Activated T-helper 17 cell treated with anti-CD3 and anti-CD28 coated beads, Interleukin-2, amount 50 U/mL, for 72 hours (primary cell): Measurements from ENCODE around the gene MPZL2. TPM values are rescaled to one million over a fixed set of nuclear protein-coding genes. Genes with fewer than 3 reads are reported as not detected.

Experiments used
- ATAC-seq: fragments of 150-1000 bp; cut with Tn5 transposase; replicated peaks from 2 replicates; pipeline ENCODE4 v1.10.0; 2021; ENCODE audit warnings: mild to moderate bottlenecking, moderate library complexity
- H3K27ac Mint-ChIP-seq: one replicate; pipeline ENCODE4 v1.8.0; 2022; ENCODE audit warnings: mixed read lengths
- H3K27me3 Mint-ChIP-seq: one replicate; pipeline ENCODE4 v1.8.0; 2022; ENCODE audit warnings: mixed read lengths
- H3K36me3 Mint-ChIP-seq: one replicate; pipeline ENCODE4 v1.8.0; 2022; ENCODE audit warnings: low read depth, mild to moderate bottlenecking, mixed read lengths
- H3K4me1 Mint-ChIP-seq: one replicate; pipeline ENCODE4 v1.8.0; 2022; ENCODE audit warnings: mixed read lengths
- H3K4me3 Mint-ChIP-seq: one replicate; pipeline ENCODE4 v1.8.0; 2022; ENCODE audit warnings: mild to moderate bottlenecking, mixed read lengths
- H3K9me3 Mint-ChIP-seq: one replicate; pipeline ENCODE4 v1.8.0; 2022; ENCODE audit warnings: mixed read lengths
- total RNA-seq, 2 donors: library from RNA; stranded (reverse); gene quantifications; one replicate each; pipeline ENCODE4 v1.2.3, GENCODE V29; 2022

The MPZL2 gene
- total RNA-seq, 2 donors from 2014 or later, result 2.8 to 21.7 TPM

DNA sequence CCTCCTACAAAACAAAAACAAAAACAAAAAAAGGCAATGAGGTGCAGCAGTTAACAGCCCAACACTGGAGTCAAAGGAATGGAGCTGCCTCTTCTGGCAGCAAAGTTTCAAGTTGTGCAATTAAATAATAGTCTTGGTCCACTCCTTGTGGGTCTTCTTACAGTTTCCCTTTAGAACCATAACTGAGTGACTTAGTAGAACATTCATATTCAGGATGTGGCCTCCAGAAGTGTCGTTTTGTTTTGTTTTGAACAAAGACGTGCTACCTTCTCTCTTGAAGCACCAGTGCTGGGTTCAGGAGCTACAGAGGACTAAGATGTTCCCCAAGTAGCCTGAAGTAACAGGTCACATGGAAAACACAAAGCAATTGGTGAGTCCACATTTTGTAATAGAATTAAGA lies 37.3 kb downstream of the MPZL2 start:
- H3K4me1 Mint-ChIP-seq, result peaks cover 43% of the 10 kb centered on the region
- no peak overlapping the region for H3K27ac Mint-ChIP-seq
- no peaks in the 10 kb centered on the region for H3K9me3 Mint-ChIP-seq
- H3K36me3 Mint-ChIP-seq, result no peaks in the 10 kb centered on the region
- peak; percentile 9 for ATAC-seq
- no peak overlapping the region for H3K4me3 Mint-ChIP-seq
- H3K27me3 Mint-ChIP-seq, result no peaks in the 10 kb centered on the region

GRCh38 chr11:118226296-118226695 lies 37.8 kb downstream of the MPZL2 start:
- Mint-ChIP-seq H3K27ac (no peak overlapping the region), H3K27me3 (no peaks in the 10 kb centered on the region)

DNA sequence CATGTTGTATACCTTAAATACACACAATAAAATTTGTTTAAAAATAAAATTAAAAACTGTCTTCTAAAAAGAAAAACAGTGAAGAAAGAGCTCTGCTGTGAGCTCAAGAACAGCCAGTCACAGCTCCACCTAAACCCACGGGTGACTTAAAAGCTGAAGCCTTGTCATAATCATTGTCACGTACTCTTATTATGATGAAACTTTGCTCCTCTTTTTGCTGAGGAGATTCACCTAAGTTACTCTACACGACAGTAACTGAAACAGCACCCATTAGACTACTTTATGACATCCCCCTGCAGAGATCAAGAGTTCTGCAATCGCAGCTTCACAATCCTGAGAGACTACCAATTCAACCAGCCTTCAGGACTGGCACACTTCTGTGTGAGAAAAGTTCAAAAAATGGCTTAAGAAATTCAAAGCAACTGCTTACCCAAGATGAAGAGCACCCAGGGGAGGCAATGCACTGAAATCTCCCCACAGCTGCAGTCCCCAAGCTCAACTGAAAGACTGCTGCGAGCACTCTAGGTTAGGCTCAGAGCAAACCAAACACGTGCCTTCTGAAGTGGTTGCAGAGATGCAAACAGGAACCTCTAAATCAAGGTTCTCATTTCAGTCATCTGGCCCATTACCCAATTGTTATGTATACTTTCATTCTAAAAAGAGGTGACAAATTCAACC lies 39.4 kb downstream of the MPZL2 start, which contains the start of gene JAML:
Gene JAML, minus strand, starts transcription at position 501 of the 678 bp plus-strand sequence. CDS start 10,145 bp downstream, outside the sequence.
- Mint-ChIP-seq H3K4me3 (no peak within 1 kb of the TSS), H3K27ac (no peak within 1 kb of the TSS), H3K36me3 (no peaks in the 10 kb centered on the region), H3K4me1 (peaks cover 48% of the 10 kb centered on the region), H3K9me3 (no peaks in the 10 kb centered on the region), H3K27me3 (no peaks in the 10 kb centered on the region)
- ATAC-seq, result peak; percentile 70

More at GRCh38 chr11:118226296-118226695, 37.8 kb downstream of the MPZL2 start:
- ATAC-seq, result no peak
- H3K4me3 Mint-ChIP-seq, result no peak overlapping the region
- no peaks in the 10 kb centered on the region for H3K9me3 Mint-ChIP-seq
- H3K4me1 Mint-ChIP-seq, result peaks cover 43% of the 10 kb centered on the region
- no peaks in the 10 kb centered on the region for H3K36me3 Mint-ChIP-seq

DNA sequence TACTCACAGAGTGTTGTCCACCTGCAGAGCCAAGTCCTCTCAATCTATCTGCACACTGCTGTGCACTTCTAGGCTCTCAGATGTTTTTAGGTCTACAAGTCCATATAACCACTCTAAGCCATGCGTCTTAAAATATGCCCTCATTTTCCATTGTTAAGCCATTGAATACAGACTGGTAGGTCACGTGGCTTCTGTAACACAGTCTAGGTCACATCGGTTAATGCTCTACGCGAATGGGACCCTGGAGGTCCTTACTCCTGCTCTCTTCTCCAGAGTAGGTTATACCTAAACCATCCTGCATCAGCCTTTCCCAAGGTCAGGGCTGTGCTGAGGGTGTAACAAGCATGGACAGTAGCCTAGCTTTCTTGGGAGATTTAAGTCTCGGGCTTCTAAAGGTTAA lies 40.1 kb downstream of the MPZL2 start:
- H3K9me3 Mint-ChIP-seq, result no peaks in the 10 kb centered on the region
- H3K27ac Mint-ChIP-seq, result no peak overlapping the region
- peak; percentile 32 for ATAC-seq
- no peaks in the 10 kb centered on the region for H3K36me3 Mint-ChIP-seq
- peaks cover 50% of the 10 kb centered on the region for H3K4me1 Mint-ChIP-seq
- H3K27me3 Mint-ChIP-seq, result no peaks in the 10 kb centered on the region
- no peak overlapping the region for H3K4me3 Mint-ChIP-seq

GRCh38 chr11:118223570-118223969 lies 40.5 kb downstream of the MPZL2 start:
- Mint-ChIP-seq H3K27ac (no peak overlapping the region), H3K36me3 (no peaks in the 10 kb centered on the region), H3K9me3 (no peaks in the 10 kb centered on the region), H3K4me3 (no peak overlapping the region), H3K27me3 (no peaks in the 10 kb centered on the region), H3K4me1 (peaks cover 53% of the 10 kb centered on the region)
- peak; percentile 15 for ATAC-seq

DNA sequence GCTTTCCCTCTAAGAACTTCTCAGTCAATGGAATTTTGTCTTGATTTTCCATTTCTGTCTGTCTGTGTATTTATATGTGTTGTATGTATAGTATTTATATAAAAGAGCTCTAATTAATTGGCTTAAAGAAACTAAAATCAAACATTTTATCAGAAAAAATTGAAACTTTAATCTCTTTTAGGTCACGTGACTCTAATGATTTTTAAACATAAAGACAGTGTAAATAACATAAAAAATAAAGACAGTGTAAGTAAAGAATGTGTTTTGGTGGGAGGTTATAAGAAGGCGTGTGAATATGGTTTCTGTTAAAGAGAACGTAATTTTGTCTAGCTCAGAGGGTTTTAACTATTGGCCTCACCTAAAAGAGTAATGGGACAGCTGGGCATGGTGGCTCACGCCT lies 41.7 kb downstream of the MPZL2 start:
- ATAC-seq, result no peak
- H3K27ac Mint-ChIP-seq, result no peak overlapping the region
- no peaks in the 10 kb centered on the region for H3K9me3 Mint-ChIP-seq
- no peak overlapping the region for H3K4me3 Mint-ChIP-seq
- H3K27me3 Mint-ChIP-seq, result no peaks in the 10 kb centered on the region
- peaks cover 50% of the 10 kb centered on the region for H3K4me1 Mint-ChIP-seq
- H3K36me3 Mint-ChIP-seq, result no peaks in the 10 kb centered on the region

GRCh38 chr11:118221419-118221818 lies 42.7 kb downstream of the MPZL2 start:
- Mint-ChIP-seq H3K4me1 (peaks cover 40% of the 10 kb centered on the region), H3K9me3 (no peaks in the 10 kb centered on the region), H3K4me3 (no peak overlapping the region), H3K27me3 (no peaks in the 10 kb centered on the region), H3K36me3 (no peaks in the 10 kb centered on the region), H3K27ac (no peak overlapping the region)
- no peak for ATAC-seq

GRCh38 chr11:118219732-118220131 lies 44.4 kb downstream of the MPZL2 start:
- Mint-ChIP-seq H3K4me3 (no peak overlapping the region), H3K27me3 (no peaks in the 10 kb centered on the region), H3K36me3 (no peaks in the 10 kb centered on the region), H3K9me3 (no peaks in the 10 kb centered on the region), H3K4me1 (peaks cover 33% of the 10 kb centered on the region), H3K27ac (no peak overlapping the region)
- peak; percentile 4 for ATAC-seq

GRCh38 chr11:118219244-118219643 lies 44.9 kb downstream of the MPZL2 start:
- Mint-ChIP-seq H3K36me3 (no peaks in the 10 kb centered on the region), H3K27me3 (no peaks in the 10 kb centered on the region), H3K9me3 (no peaks in the 10 kb centered on the region), H3K4me3 (no peak overlapping the region), H3K27ac (no peak overlapping the region), H3K4me1 (peaks cover 35% of the 10 kb centered on the region)
- no peak for ATAC-seq

- Mint-ChIP-seq H3K36me3 (no peaks in the 10 kb centered on the region), H3K27me3 (no peaks in the 10 kb centered on the region), H3K4me3 (no peak overlapping the region), H3K27ac (no peak overlapping the region), H3K9me3 (no peaks in the 10 kb centered on the region), H3K4me1 (peaks cover 46% of the 10 kb centered on the region)
- peak; percentile 71 for ATAC-seq
These were observed 46.5 kb downstream of the MPZL2 start for GRCh38 chr11:118217575-118217974.

DNA sequence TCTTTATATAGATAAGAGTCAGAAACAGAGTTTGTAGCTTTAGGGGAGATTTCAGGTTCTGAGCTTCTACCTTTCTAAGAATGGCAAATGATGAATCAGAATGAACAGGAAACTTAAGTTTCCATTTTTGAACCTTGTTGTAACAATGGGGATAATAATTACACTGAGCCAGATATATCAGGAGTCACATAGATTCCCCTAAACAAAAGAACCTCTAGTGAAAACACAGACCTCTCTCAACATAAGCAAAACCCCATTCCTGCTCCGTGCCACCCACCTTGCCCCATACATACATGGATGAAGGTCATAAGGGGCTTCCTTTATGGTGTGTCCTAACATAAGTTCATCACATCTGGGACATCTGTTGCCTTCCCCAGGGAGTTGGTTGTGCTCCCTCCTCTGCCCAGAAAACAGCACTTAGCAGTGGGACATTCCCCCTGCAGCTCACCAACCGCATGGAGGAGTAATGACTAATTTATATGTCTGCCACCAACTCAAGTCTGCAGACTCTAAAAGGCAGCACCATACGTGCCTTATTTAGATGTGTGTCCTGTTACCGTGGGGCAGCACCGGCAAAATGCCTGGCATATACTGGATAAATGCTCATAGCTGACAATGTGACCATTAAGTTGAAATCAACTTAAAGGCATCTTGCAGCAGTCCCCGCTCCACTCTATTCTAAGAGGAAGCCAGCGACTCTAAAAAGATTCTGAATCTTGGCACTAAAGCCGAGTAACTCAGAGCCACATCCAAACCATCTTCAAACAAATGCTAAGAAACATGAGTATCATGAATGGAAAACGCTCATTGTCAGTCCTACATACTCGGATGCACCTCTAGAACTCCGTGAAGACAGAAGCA lies 47.2 kb downstream of the MPZL2 start:
- Mint-ChIP-seq H3K27ac (no peak overlapping the region), H3K4me1 (peaks cover 53% of the 10 kb centered on the region), H3K36me3 (no peaks in the 10 kb centered on the region), H3K9me3 (no peaks in the 10 kb centered on the region), H3K27me3 (no peaks in the 10 kb centered on the region), H3K4me3 (no peak overlapping the region)
- ATAC-seq, result peak; percentile 82

DNA sequence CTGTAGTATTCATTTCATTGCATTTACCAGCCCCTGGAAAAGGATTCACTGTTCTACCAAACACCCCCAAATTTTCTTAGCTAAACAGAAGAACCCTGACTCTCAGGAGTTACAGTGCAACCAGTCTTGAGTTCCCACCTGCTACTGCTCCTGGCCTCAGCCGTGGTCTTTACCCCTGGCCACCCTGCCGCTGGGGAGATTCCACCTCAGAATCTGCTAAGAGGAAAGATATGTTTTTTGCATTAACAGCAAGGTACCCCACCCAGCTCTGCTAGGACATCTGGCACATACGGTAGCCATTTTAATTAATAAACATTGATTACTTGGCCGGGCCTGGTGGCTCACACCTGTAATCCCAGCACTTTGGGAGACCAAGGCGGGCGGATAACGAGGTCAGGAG lies 48.3 kb downstream of the MPZL2 start:
- H3K4me3 Mint-ChIP-seq, result no peak overlapping the region
- H3K36me3 Mint-ChIP-seq, result no peaks in the 10 kb centered on the region
- H3K4me1 Mint-ChIP-seq, result peaks cover 61% of the 10 kb centered on the region
- no peaks in the 10 kb centered on the region for H3K27me3 Mint-ChIP-seq
- no peak for ATAC-seq
- no peak overlapping the region for H3K27ac Mint-ChIP-seq
- no peaks in the 10 kb centered on the region for H3K9me3 Mint-ChIP-seq

GRCh38 chr11:118215262-118215661 lies 48.8 kb downstream of the MPZL2 start:
- H3K27ac Mint-ChIP-seq, result no peak overlapping the region
- H3K27me3 Mint-ChIP-seq, result no peaks in the 10 kb centered on the region
- H3K36me3 Mint-ChIP-seq, result no peaks in the 10 kb centered on the region
- no peak for ATAC-seq
- no peaks in the 10 kb centered on the region for H3K9me3 Mint-ChIP-seq
- no peak overlapping the region for H3K4me3 Mint-ChIP-seq
- peaks cover 66% of the 10 kb centered on the region for H3K4me1 Mint-ChIP-seq

GRCh38 chr11:118214210-118214914 lies 49.7 kb downstream of the MPZL2 start:
- ATAC-seq, result no peak
- Mint-ChIP-seq H3K4me3 (no peak overlapping the region), H3K27ac (no peak overlapping the region), H3K9me3 (no peaks in the 10 kb centered on the region), H3K36me3 (no peaks in the 10 kb centered on the region), H3K27me3 (no peaks in the 10 kb centered on the region), H3K4me1 (peaks cover 59% of the 10 kb centered on the region)
